ENCODE results near the gene FBXW4.

Gene FBXW4

GRCh38 chr10:101693978-101694673 is 844 bp downstream of the FBXW4 start:
- DNase-seq, result no peak

- DNase-seq, result peak; percentile 2
Observed at GRCh38 chr10:101693651-101693977, 1.4 kb downstream of the FBXW4 start.

GRCh38 chr10:101691081-101691480 is 3.9 kb downstream of the FBXW4 start:
- DNase-seq, result no peak

- no peak for DNase-seq
Observed at GRCh38 chr10:101690461-101690860, 4.5 kb downstream of the FBXW4 start.

GRCh38 chr10:101687071-101687658 is 7.8 kb downstream of the FBXW4 start:
- DNase-seq, result no peak

- no peak for DNase-seq
Observed at GRCh38 chr10:101686133-101686925, 8.6 kb downstream of the FBXW4 start.

- DNase-seq, result no peak
Observed at GRCh38 chr10:101684782-101685181, 10.2 kb downstream of the FBXW4 start.

GRCh38 chr10:101683276-101683675 is 11.7 kb downstream of the FBXW4 start:
- no peak for DNase-seq

- no peak for DNase-seq
Observed at GRCh38 chr10:101682172-101682825, 12.7 kb downstream of the FBXW4 start.

- DNase-seq, result no peak
Observed at GRCh38 chr10:101676565-101676964, 18.4 kb downstream of the FBXW4 start.

- no peak for DNase-seq
Observed at GRCh38 chr10:101675115-101675514, 19.9 kb downstream of the FBXW4 start.

- DNase-seq, result no peak
Observed at GRCh38 chr10:101672536-101672935, 22.4 kb downstream of the FBXW4 start.

- DNase-seq, result no peak
Observed at GRCh38 chr10:101671453-101671852, 23.5 kb downstream of the FBXW4 start.

GRCh38 chr10:101670635-101671034 is 24.3 kb downstream of the FBXW4 start:
- DNase-seq, result no peak

- no peak for DNase-seq
Observed at GRCh38 chr10:101669181-101669580, 25.8 kb downstream of the FBXW4 start.

- DNase-seq, result no peak
Observed at GRCh38 chr10:101668566-101668965, 26.4 kb downstream of the FBXW4 start.

- no peak for DNase-seq
Observed at GRCh38 chr10:101666083-101666482, 28.9 kb downstream of the FBXW4 start.

- no peak for DNase-seq
Observed at GRCh38 chr10:101663097-101663496, 31.9 kb downstream of the FBXW4 start.

GRCh38 chr10:101660256-101660655 is 34.7 kb downstream of the FBXW4 start:
- DNase-seq, result no peak

- DNase-seq, result no peak
Observed at GRCh38 chr10:101658975-101659374, 36.0 kb downstream of the FBXW4 start.

GRCh38 chr10:101656890-101657289 is 38.1 kb downstream of the FBXW4 start:
- no peak for DNase-seq

- DNase-seq, result no peak
Observed at GRCh38 chr10:101655570-101655969, 39.4 kb downstream of the FBXW4 start.

- no peak for DNase-seq
Observed at GRCh38 chr10:101653536-101653935, 41.4 kb downstream of the FBXW4 start.

GRCh38 chr10:101651336-101651735 is 43.6 kb downstream of the FBXW4 start:
- DNase-seq, result no peak
